DMS79 treated with DMSO at 0.1 percent for 48 hours (cell line): ENCODE data around the gene IL12B.
"Not testable (repeated sequence)": the region's sequence is repeated elsewhere in the genome, so short reads cannot be mapped to it uniquely, and the experiment has no call there.

Source experiments
- DNase-seq: peaks from one replicate; lab custom pipeline; 2025; lab: John Stamatoyannopoulos, UW

Gene IL12B

GRCh38 chr5:159290741-159291140 is 39.5 kb downstream of the IL12B start:
- DNase-seq, result no peak

- DNase-seq, result no peak
These were observed 43.8 kb downstream of the IL12B start for GRCh38 chr5:159286420-159287035.

- no peak for DNase-seq
These were observed 55.6 kb downstream of the IL12B start for GRCh38 chr5:159274676-159275075.

- no peak for DNase-seq
These were observed 56.4 kb downstream of the IL12B start for GRCh38 chr5:159273923-159274322.

GRCh38 chr5:159269723-159270122 is 60.6 kb downstream of the IL12B start:
- DNase-seq, result no peak

GRCh38 chr5:159266764-159267163 is 63.5 kb downstream of the IL12B start:
- DNase-seq, result not testable (repeated sequence)
